Tibial artery (tissue), 4 donors: Measurements from ENCODE around the gene ATG7.

ENCODE experiments used
- DNase-seq, 2 donors: peaks; one replicate each; pipeline ENCODE4 v3.0.0-alpha.2; 2019
- H3K27ac ChIP-seq, 2 donors: fragments of 200-600 bp; sonication (generic) in 1 of 2; 1 replicate in 1 of 2; 2 replicates in 1 of 2; pipeline ENCODE4 v1.5.1; 2018 to 2019; ENCODE audit warnings: mild to moderate bottlenecking in 1 of 2
- H3K27me3 ChIP-seq, 2 donors: fragments of 200-600 bp; sonication (generic) in 1 of 2; one replicate each; pipeline versions ENCODE4 v1.5.1 to v1.6.0; 2016 to 2019
- H3K36me3 ChIP-seq, 3 donors: fragments of 200-600 bp; sonication (generic) in 2 of 3; one replicate each; pipeline ENCODE4 v1.5.1; 2016 to 2019; ENCODE audit warnings: mild to moderate bottlenecking in 2 of 3
- H3K4me1 ChIP-seq, 4 donors: fragments of 200-600 bp; sonication (generic) in 2 of 4; 1 replicate in 3 of 4; 2 replicates in 1 of 4; pipeline ENCODE4 v1.5.1; 2016 to 2019
- H3K4me3 ChIP-seq, 2 donors: fragments of 200-600 bp; sonication (generic) in 1 of 2; 1 replicate in 1 of 2; 2 replicates in 1 of 2; pipeline ENCODE4 v1.5.1; 2018 to 2019; ENCODE audit warnings: mild to moderate bottlenecking in 2 of 2
- H3K9me3 ChIP-seq, 3 donors: fragments of 200-600 bp; sonication (generic) in 1 of 3; one replicate each; pipeline ENCODE4 v1.5.1; 2016 to 2019
- CTCF ChIP-seq, 2 experiments: fragments of 200-600 bp in 1 of 2; fragments of 450-650 bp in 1 of 2; IDR thresholded peaks; one replicate each; pipeline ENCODE4 v1.5.1; 2017 to 2019; ENCODE audit warnings: antibody characterized with exemption in 2 of 2, mild to moderate bottlenecking in 1 of 2, moderate library complexity in 1 of 2
- intact Hi-C: fragments of 100-400 bp; cut with DNase I; formaldehyde crosslinking; loops from one replicate; pipeline ENCODE4 v1.15.0; 2023; ENCODE audit warnings: low total_unique reads

ATG7 gene

GRCh38 chr3:11238880-11239279 is 33.3 kb upstream of the ATG7 start:
- Histone ChIP-seq H3K4me3 (no peak overlapping the region), H3K27me3 (no peaks in the 10 kb centered on the region), H3K36me3 (no peaks in the 10 kb centered on the region), H3K27ac (no peak overlapping the region), H3K4me1 (peaks cover 0 to 8% (median 0%) of the 10 kb centered on the region in 4 donors), H3K9me3 (peaks cover 0 to 7% (median 0%) of the 10 kb centered on the region in 3 donors)
- intact Hi-C loops, result no loop called here
- TF ChIP-seq CTCF (IDR thresholded peaks at IDR 0.05), result no peak
- DNase-seq, result no peak

GRCh38 chr3:11239796-11240195 is 32.4 kb upstream of the ATG7 start:
- Histone ChIP-seq H3K27ac (no peak overlapping the region), H3K27me3 (no peaks in the 10 kb centered on the region), H3K36me3 (no peaks in the 10 kb centered on the region), H3K9me3 (peaks cover 0 to 7% (median 0%) of the 10 kb centered on the region in 3 donors), H3K4me3 (no peak overlapping the region), H3K4me1 (peaks cover 0 to 8% (median 0%) of the 10 kb centered on the region in 4 donors)
- TF ChIP-seq CTCF (IDR thresholded peaks at IDR 0.05), result no peak
- no peak for DNase-seq
- intact Hi-C loops, result loop anchor here (2.0 kb wide), 1 partner anchor 87 kb away; no protein-coding TSS in a partner anchor

GRCh38 chr3:11240496-11240895 is 31.7 kb upstream of the ATG7 start:
- intact Hi-C loops, result loop anchor here (2.0 kb wide), 1 partner anchor 86 kb away; no protein-coding TSS in a partner anchor
- Histone ChIP-seq H3K4me3 (no peak overlapping the region), H3K4me1 (peaks cover 0 to 8% (median 0%) of the 10 kb centered on the region in 4 donors), H3K36me3 (no peaks in the 10 kb centered on the region), H3K27ac (no peak overlapping the region), H3K9me3 (peaks cover 0 to 7% (median 0%) of the 10 kb centered on the region in 3 donors), H3K27me3 (no peaks in the 10 kb centered on the region)
- no peak for DNase-seq
- TF ChIP-seq CTCF (IDR thresholded peaks at IDR 0.05), result no peak

GRCh38 chr3:11244121-11244677 is 28.0 kb upstream of the ATG7 start:
- no peaks in the 10 kb centered on the region for H3K36me3 ChIP-seq

GRCh38 chr3:11245276-11245675 is 26.9 kb upstream of the ATG7 start:
- no peaks in the 10 kb centered on the region for H3K27me3 ChIP-seq
- peaks cover 0 to 12% (median 0%) of the 10 kb centered on the region in 4 donors for H3K4me1 ChIP-seq
- H3K27ac ChIP-seq, result no peak overlapping the region
- H3K9me3 ChIP-seq, result no peaks in the 10 kb centered on the region
- H3K36me3 ChIP-seq, result no peaks in the 10 kb centered on the region
- intact Hi-C loops, result no loop called here
- H3K4me3 ChIP-seq, result no peak overlapping the region
- DNase-seq, result no peak
- no peak for TF ChIP-seq CTCF (IDR thresholded peaks at IDR 0.05)

More at GRCh38 chr3:11244121-11244677, 28.0 kb upstream of the ATG7 start:
- H3K9me3 ChIP-seq, result peaks cover 0 to under 1% (median 0%) of the 10 kb centered on the region in 3 donors
- intact Hi-C loops, result no loop called here
- H3K27me3 ChIP-seq, result no peaks in the 10 kb centered on the region
- no peak for TF ChIP-seq CTCF (IDR thresholded peaks at IDR 0.05)
- H3K27ac ChIP-seq, result no peak overlapping the region
- peaks cover 0 to 12% (median 0%) of the 10 kb centered on the region in 4 donors for H3K4me1 ChIP-seq
- no peak for DNase-seq
- H3K4me3 ChIP-seq, result no peak overlapping the region
